Sigmoid colon (tissue), 7 donors: ENCODE results near the gene TSSK2. TPM values are rescaled to one million over a fixed set of nuclear protein-coding genes. Genes with fewer than 3 reads are reported as not detected.
A peak's percentile ranks its signal among the peaks of the same experiment; 100 is the strongest.

Source experiments
- DNase-seq: peaks from one replicate; pipeline ENCODE4 v3.0.0-alpha.2; 2019
- H3K27ac ChIP-seq, 4 donors: fragments of 200-600 bp; sonication (generic); one replicate each; pipeline ENCODE4 v1.5.1; 2016 to 2019; ENCODE audit warnings: mild to moderate bottlenecking in 1 of 4
- H3K27me3 ChIP-seq, 3 donors: fragments of 200-600 bp; sonication (generic); one replicate each; pipeline ENCODE4 v1.5.1; 2019; ENCODE audit warnings: mild to moderate bottlenecking in 1 of 3
- H3K36me3 ChIP-seq, 4 donors: fragments of 200-600 bp; sonication (generic); one replicate each; pipeline ENCODE4 v1.5.1; 2016 to 2019
- H3K4me1 ChIP-seq, 4 donors: fragments of 200-600 bp; sonication (generic); one replicate each; pipeline ENCODE4 v1.5.1; 2017 to 2019
- H3K4me3 ChIP-seq, 4 donors: fragments of 200-600 bp; sonication (generic); one replicate each; pipeline ENCODE4 v1.5.1; 2017 to 2019; ENCODE audit warnings: mild to moderate bottlenecking in 2 of 4, moderate library complexity in 1 of 4
- H3K9me3 ChIP-seq, 4 donors: fragments of 200-600 bp in 3 of 4; sonication (generic) in 3 of 4; one replicate each; pipeline versions ENCODE4 v1.5.1 to v1.6.1; 2013 to 2019
- EP300 ChIP-seq, 4 donors: sonication (generic); formaldehyde crosslinking; IDR thresholded peaks; one replicate each; pipeline ENCODE4 v1.6.1; 2017; ENCODE audit warnings: antibody characterized with exemption in 4 of 4
- POLR2A ChIP-seq, 2 donors: fragments of 450-650 bp; IDR thresholded peaks; one replicate each; pipeline ENCODE4 v1.6.1; 2016; ENCODE audit warnings: antibody characterized with exemption in 2 of 2, mild to moderate bottlenecking in 2 of 2, moderate library complexity in 2 of 2
- POLR2AphosphoS5 ChIP-seq, 4 donors: sonication (generic); formaldehyde crosslinking; IDR thresholded peaks; one replicate each; pipeline ENCODE4 v1.6.1; 2017; ENCODE audit warnings: antibody characterized with exemption in 4 of 4
- WGBS, 2 donors: extraction: QIAGEN DNeasy Blood & Tissue Kit; methylation state at CpG; one replicate each; pipeline ENCODE4 v1.1.7; 2013; 5-methylcytosine and 5-hydroxymethylcytosine counted together
- intact Hi-C: fragments of 100-400 bp; cut with DNase I; formaldehyde crosslinking; loops from one replicate; pipeline ENCODE4 v1.15.1; 2023
- polyA plus RNA-seq, 3 donors: library from polyadenylated mRNA; stranded (reverse); fragments of 200-250 nt; gene quantifications; one replicate each; pipeline ENCODE4 v1.2.3, GENCODE V29; 2013
- total RNA-seq, 4 donors: library from RNA; depleted of rRNA; stranded (reverse); fragments of >200 nt; gene quantifications; one replicate each; pipeline ENCODE4 v1.1.0, GENCODE V29; 2016
- TF ChIP-seq, protein P1 (sequence below), 4 experiments: fragments of 450-650 bp in 3 of 4; fragments of 200-600 bp in 1 of 4; IDR thresholded peaks; one replicate each; pipeline ENCODE4 v1.5.1; 2016 to 2019; ENCODE audit warnings: antibody characterized with exemption in 4 of 4, mild to moderate bottlenecking in 3 of 4, moderate library complexity in 2 of 4
- donor health status: healthy with polysubstance abuse.
- donor health status: Bipolar disorder and iron deficiency.
- donor health status: healthy.

The TSSK2 gene
- total and polyA plus RNA-seq, 7 donors, result 0.12 TPM; not detected in 6

- Histone ChIP-seq H3K27me3 (no peaks in the 10 kb centered on the region), H3K4me3 (peak within 1 kb of the TSS; percentile 81 to 96 (median 90)), H3K36me3 (peaks cover 0 to 1% (median 0%) of the 10 kb centered on the region in 4 donors), H3K9me3 (no peaks in the 10 kb centered on the region), H3K4me1 (peaks cover 0 to 49% (median 46%) of the 10 kb centered on the region in 4 donors), H3K27ac (peak within 1 kb of the TSS; percentile 93 to 96 (median 94))
- TF ChIP-seq EP300 (IDR thresholded peaks at IDR 0.05) (no peak), POLR2AphosphoS5 (IDR thresholded peaks at IDR 0.05) (peak; percentile 47 to 90 (median 86)), POLR2A (IDR thresholded peaks at IDR 0.05) (peak; percentile 14 to 35)
- TF ChIP-seq, protein P1, sequence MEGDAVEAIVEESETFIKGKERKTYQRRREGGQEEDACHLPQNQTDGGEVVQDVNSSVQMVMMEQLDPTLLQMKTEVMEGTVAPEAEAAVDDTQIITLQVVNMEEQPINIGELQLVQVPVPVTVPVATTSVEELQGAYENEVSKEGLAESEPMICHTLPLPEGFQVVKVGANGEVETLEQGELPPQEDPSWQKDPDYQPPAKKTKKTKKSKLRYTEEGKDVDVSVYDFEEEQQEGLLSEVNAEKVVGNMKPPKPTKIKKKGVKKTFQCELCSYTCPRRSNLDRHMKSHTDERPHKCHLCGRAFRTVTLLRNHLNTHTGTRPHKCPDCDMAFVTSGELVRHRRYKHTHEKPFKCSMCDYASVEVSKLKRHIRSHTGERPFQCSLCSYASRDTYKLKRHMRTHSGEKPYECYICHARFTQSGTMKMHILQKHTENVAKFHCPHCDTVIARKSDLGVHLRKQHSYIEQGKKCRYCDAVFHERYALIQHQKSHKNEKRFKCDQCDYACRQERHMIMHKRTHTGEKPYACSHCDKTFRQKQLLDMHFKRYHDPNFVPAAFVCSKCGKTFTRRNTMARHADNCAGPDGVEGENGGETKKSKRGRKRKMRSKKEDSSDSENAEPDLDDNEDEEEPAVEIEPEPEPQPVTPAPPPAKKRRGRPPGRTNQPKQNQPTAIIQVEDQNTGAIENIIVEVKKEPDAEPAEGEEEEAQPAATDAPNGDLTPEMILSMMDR (IDR thresholded peaks at IDR 0.05), result no peak
- WGBS, 2 donors, result 0 to 1% methylated on average over 67 of the region's 67 CpGs
- DNase-seq, result peak; percentile 98
- intact Hi-C loops, result loop anchor here (2.0 to 5.0 kb wide), 3 partner anchors 23 to 355 kb away; partner anchors contain the start of genes C22orf39, CDC45, ESS2 and UFD1
Observed at GRCh38 chr22:19122143-19122751, 8.9 kb upstream of the TSSK2 start, which contains the start of gene DGCR2. DGCR2 (minus strand) TSS chr22:19122412; CDS start chr22:19122206, 206 bp downstream.

DNA sequence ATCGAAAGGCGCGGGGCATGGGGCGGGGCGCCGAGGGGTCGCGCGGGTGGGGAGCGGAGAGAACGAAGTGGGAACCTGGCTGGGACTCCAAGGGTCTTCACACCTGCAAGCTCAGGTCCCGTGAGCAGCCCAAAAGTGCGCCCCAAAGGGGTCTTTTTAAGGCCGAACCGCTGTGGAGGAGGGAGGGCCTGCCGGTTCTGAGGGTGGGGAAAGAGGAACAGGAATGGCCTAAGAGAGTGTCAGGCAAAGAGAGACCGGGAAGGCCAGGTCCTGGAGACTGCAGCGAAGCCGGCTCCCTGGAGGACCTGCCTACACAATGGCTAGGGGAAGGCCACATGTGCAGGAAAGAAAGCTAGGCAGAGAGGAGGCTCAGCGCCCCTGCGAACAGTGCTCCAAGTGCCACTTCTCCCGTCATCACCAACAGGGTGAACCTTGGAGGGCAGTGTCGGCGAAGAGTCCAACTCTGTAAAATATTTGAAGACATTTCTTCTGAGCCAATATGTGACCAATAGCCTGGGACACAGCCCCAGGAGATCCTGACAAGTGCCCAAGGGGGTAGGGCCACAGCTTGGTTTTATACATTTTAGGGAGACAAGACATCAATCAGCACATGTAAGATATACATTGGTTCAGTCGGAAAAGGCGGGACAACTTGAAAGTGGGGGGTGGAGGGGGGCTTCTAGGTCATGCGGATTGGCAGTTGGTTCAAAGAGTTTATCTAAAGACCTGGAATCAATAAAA, 8.2 kb upstream of the TSSK2 start:
- intact Hi-C loops, result loop anchor here (1.0 to 5.0 kb wide), 4 partner anchors 22 to 354 kb away; partner anchors contain the start of genes C22orf39, CDC45, ESS2 and SLC25A1
- Histone ChIP-seq H3K27me3 (no peaks in the 10 kb centered on the region), H3K27ac (peak overlapping the region; percentile 93 to 96 (median 94)), H3K4me1 (peaks cover 0 to 44% (median 42%) of the 10 kb centered on the region in 4 donors), H3K9me3 (no peaks in the 10 kb centered on the region), H3K36me3 (no peaks in the 10 kb centered on the region), H3K4me3 (peak overlapping the region; percentile 81 to 96 (median 90))
- no peak for DNase-seq
- WGBS, 2 donors, result 23 to 24% methylated on average over 27 of the region's 27 CpGs
- TF ChIP-seq POLR2AphosphoS5 (IDR thresholded peaks at IDR 0.05) (no peak), EP300 (IDR thresholded peaks at IDR 0.05) (no peak), POLR2A (IDR thresholded peaks at IDR 0.05) (no peak)
- TF ChIP-seq, protein P1 (IDR thresholded peaks at IDR 0.05), result no peak

- no peaks in the 10 kb centered on the region for H3K36me3 ChIP-seq
- H3K27ac ChIP-seq, result no peak overlapping the region
- intact Hi-C loops, result loop anchor here (1.0 to 5.0 kb wide), 4 partner anchors 21 to 353 kb away; partner anchors contain the start of genes C22orf39, CDC45, ESS2 and SLC25A1
- H3K4me1 ChIP-seq, result peaks cover 0 to 36% (median 33%) of the 10 kb centered on the region in 4 donors
- DNase-seq, result no peak
- H3K9me3 ChIP-seq, result no peaks in the 10 kb centered on the region
- H3K4me3 ChIP-seq, result no peak overlapping the region
- H3K27me3 ChIP-seq, result no peaks in the 10 kb centered on the region
- 89 to 95% methylated on average over 4 of the region's 4 CpGs for WGBS, 2 donors
- TF ChIP-seq EP300 (IDR thresholded peaks at IDR 0.05) (no peak), POLR2A (IDR thresholded peaks at IDR 0.05) (no peak), POLR2AphosphoS5 (IDR thresholded peaks at IDR 0.05) (no peak)
- TF ChIP-seq, protein P1 (IDR thresholded peaks at IDR 0.05), result no peak
Observed at GRCh38 chr22:19123936-19124335, 7.2 kb upstream of the TSSK2 start.

DNA sequence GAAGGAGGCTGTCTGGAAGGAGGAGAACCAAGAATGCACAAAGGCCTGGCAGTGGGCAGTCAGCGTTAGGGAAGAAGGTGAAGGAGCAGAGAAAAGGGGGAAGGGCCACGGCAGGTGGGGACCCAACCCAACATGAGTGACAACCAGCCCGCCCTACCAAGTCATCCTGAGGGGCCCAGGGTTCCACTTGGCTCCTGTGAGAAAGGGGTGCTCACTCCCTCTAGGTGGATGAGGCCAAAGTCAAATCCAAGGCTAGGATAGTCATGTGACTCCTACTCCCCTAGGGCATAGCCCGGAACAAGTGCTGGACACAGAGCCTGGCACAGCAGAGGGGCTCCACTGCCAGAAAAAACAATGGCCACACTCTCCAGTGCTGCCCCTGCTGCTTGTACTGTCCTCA, 6.7 kb upstream of the TSSK2 start:
- TF ChIP-seq POLR2A (IDR thresholded peaks at IDR 0.05) (no peak), EP300 (IDR thresholded peaks at IDR 0.05) (no peak), POLR2AphosphoS5 (IDR thresholded peaks at IDR 0.05) (no peak)
- TF ChIP-seq, protein P1 (IDR thresholded peaks at IDR 0.05), result no peak
- Histone ChIP-seq H3K4me1 (peaks cover 0 to 32% (median 28%) of the 10 kb centered on the region in 4 donors), H3K4me3 (no peak overlapping the region), H3K9me3 (no peaks in the 10 kb centered on the region), H3K27ac (no peak overlapping the region), H3K36me3 (no peaks in the 10 kb centered on the region), H3K27me3 (no peaks in the 10 kb centered on the region)
- 82 to 94% methylated on average over 4 of the region's 4 CpGs for WGBS, 2 donors
- intact Hi-C loops, result loop anchor here (5.0 kb wide), 2 partner anchors 323 to 353 kb away; partner anchors contain the start of genes C22orf39, CDC45 and UFD1
- no peak for DNase-seq
